Astrocyte of the spinal cord (primary cell): ENCODE results near the gene DOCK10.
"Not testable (repeated sequence)": the region's sequence is repeated elsewhere in the genome, so short reads cannot be mapped to it uniquely, and the experiment has no call there.

Source experiments
- DNase-seq: peaks from one replicate; pipeline ENCODE4 v3.0.0; 2011; ENCODE audit warnings: low read depth, low spot score
- H3K4me3 ChIP-seq: 2 replicates; pipeline ENCODE4 v1.5.1; 2011; ENCODE audit warnings: low read depth, mild to moderate bottlenecking, low read length, moderate library complexity
- CTCF ChIP-seq: IDR thresholded peaks from 2 replicates; pipeline ENCODE4 v1.5.1; 2012; ENCODE audit warnings: low read depth, mild to moderate bottlenecking, low read length, inconsistent platforms
- in situ Hi-C: cut with HindIII; loops from 2 replicates; pipeline ENCODE4 v1.10.0; 2017; ENCODE audit warnings: low sequenced_read_pairs

Gene DOCK10

DNA sequence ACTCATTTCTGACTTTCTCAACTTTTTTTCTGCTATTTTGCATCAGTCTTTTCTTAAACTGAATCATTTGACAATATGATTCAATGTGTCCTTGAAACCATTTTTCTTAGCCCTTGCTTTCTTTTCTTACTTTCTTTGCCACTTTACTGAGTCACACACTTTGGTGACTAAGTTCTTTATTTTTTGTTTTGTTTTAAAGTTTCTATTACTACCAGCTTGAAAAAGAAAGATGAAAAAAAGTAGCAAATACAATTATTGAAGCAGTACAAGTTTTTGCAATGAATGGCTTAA lies 116.5 kb downstream of the DOCK10 start:
- no peak for TF ChIP-seq CTCF
- no peak overlapping the region for H3K4me3 ChIP-seq
- in situ Hi-C loops = no loop called here
- no peak for DNase-seq

DNA sequence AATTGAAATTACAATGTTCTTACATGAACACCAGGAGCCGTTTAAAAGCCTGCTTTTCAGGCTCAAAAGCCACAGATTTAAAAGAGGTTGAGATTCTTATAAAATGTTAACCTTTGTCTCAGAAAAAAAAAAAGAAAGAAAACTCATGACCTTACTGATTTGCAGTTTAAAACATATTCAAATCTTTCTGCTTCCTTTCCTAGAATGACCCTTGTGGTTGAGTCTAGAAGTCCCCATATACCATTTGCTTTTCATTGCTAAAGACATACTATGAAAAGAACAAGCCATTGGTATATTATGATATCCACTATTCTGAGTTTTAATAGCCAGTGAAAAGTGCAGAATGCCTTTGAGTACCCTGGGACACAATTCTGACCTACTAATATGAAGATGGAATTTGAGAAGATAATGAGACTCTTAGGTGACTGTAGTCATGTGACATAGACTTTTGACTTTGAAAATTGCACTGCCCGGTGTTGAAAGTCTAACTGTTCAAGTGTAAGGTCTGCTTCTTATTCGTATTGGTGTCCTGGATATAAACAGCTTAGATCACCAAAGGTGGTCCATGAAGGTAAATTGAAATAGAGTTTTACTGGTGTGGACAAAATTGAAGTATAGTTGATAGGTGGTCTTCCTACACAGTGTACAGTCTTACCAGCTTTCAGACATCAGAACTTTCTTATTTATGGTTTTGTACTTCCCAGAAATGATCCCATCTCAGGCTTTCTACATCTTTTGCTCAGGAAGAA lies 117.0 kb downstream of the DOCK10 start:
- H3K4me3 ChIP-seq = no peak overlapping the region
- no peak for DNase-seq
- TF ChIP-seq CTCF = no peak
- in situ Hi-C loops = no loop called here

DNA sequence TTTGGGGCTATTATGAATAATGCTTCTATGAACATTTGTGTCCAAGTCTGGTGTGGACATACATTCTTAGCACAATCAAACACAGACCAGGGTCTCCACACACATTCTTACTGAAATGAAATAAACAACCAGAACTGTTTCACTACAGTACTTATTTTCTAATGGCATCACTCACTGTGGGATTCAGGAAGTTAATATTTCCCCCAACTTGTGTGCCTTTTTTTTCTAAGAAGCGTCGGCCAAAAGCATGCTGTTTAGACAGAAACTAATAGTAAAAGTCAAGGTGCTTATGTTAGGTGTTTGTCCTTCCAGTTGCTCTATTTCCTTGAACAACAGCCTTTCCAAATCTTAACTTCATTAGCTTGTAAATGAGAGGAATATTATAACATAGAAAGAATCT lies 117.6 kb downstream of the DOCK10 start:
- no peak for DNase-seq
- no peak for TF ChIP-seq CTCF
- H3K4me3 ChIP-seq = no peak overlapping the region
- in situ Hi-C loops = no loop called here

- no peak overlapping the region for H3K4me3 ChIP-seq
- peak; percentile 66 for DNase-seq
- in situ Hi-C loops = no loop called here
- TF ChIP-seq CTCF = no peak
These were observed 120.0 kb downstream of the DOCK10 start for GRCh38 chr2:224922142-224922727.

- TF ChIP-seq CTCF = no peak
- DNase-seq = no peak
- in situ Hi-C loops = no loop called here
- H3K4me3 ChIP-seq = no peak overlapping the region
These were observed 122.7 kb downstream of the DOCK10 start for GRCh38 chr2:224919472-224920110.

DNA sequence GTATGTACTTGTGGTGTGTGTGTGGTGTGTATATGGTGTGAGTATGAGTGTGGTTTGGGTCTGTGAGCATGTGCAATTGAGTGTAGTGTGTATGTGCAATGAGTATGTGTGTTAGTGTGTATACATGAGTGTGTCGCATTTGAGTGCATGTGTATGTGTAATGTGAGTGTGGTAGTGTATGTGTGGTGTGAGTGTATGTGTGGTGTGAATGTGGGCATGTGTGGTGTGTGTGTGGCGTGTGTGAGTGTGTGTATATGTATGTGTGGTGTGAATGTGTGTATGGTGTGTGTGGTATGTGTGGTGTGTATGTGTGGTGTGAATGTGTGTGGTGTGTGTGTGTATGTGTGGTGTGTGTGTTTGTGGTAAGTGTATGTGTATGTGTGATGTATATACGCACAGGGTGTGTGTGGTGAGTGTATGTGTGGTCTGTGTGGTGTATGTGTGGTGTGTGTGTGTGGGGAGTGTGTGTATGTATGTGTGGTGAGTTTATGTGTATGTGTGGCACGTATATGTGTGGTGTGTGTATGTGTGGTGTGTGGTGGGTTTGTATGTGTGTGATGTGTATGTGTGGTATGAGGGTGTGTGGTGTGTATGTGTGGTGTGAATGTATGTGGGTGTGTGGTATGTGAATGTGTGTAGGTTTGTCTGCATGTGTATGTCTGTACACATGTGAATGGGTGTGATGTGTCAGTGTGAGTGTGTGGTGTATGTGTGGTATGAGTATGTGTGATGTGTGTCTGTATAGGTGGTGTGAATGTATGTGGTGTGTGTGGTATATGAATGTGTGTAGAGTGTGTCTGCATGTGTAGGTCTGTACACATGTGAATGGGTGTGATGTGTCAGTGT lies 123.4 kb downstream of the DOCK10 start:
- in situ Hi-C loops = no loop called here
- TF ChIP-seq CTCF = no peak
- no peak for DNase-seq
- H3K4me3 ChIP-seq = no peak overlapping the region

DNA sequence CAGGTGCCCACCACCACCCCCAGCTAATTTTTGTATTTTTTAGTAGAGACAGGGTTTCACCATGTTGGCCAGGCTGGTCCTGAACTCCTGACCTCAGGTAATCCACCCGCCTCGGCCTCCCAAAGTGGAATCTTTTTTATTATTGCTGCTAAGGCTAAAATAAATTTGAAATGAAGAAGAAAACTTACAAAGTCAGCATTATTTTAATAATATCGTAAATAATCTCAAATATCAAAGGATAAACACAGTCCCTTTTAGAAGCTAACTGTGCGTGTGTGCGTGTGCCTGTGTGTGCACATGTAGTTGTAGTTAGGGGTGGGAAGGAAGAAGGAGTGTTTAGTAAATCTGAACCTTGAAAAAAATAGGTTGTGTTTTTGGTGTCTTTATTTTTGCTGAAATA lies 125.0 kb downstream of the DOCK10 start:
- H3K4me3 ChIP-seq, DNase-seq, in situ Hi-C loops: not testable (repeated sequence)
